Neuron (in vitro differentiated cells): Measurements from ENCODE around the gene AFDN.

Experiments used
- H2AFZ ChIP-seq: one replicate; pipeline ENCODE4 v1.6.1; 2013; ENCODE audit warnings: low read depth, mild to moderate bottlenecking, inconsistent platforms, low read length, moderate library complexity
- H3K27me3 ChIP-seq: one replicate; pipeline ENCODE4 v1.6.1; 2013; ENCODE audit warnings: low read length; ENCODE audit not compliant: insufficient read depth
- H3K36me3 ChIP-seq: one replicate; pipeline ENCODE4 v1.6.1; 2013; ENCODE audit warnings: low read length; ENCODE audit not compliant: insufficient read depth
- H3K4me1 ChIP-seq: one replicate; pipeline ENCODE4 v1.6.1; 2013; ENCODE audit warnings: low read length; ENCODE audit not compliant: insufficient read depth
- H3K4me3 ChIP-seq: 2 replicates; pipeline ENCODE4 v1.5.1; 2013; ENCODE audit warnings: mild to moderate bottlenecking, low read length, moderate library complexity
- H3K9me3 ChIP-seq: one replicate; pipeline ENCODE4 v1.6.1; 2013; ENCODE audit warnings: low read length

The AFDN gene

GRCh38 chr6:168015009-168015408, 188.3 kb downstream of the AFDN start:
- H3K4me1 ChIP-seq: no peaks in the 10 kb centered on the region
- H3K27me3 ChIP-seq: no peaks in the 10 kb centered on the region
- H2AFZ ChIP-seq: no peak overlapping the region
- no peaks in the 10 kb centered on the region for H3K36me3 ChIP-seq
- no peak overlapping the region for H3K4me3 ChIP-seq
- peaks cover 10% of the 10 kb centered on the region for H3K9me3 ChIP-seq

DNA sequence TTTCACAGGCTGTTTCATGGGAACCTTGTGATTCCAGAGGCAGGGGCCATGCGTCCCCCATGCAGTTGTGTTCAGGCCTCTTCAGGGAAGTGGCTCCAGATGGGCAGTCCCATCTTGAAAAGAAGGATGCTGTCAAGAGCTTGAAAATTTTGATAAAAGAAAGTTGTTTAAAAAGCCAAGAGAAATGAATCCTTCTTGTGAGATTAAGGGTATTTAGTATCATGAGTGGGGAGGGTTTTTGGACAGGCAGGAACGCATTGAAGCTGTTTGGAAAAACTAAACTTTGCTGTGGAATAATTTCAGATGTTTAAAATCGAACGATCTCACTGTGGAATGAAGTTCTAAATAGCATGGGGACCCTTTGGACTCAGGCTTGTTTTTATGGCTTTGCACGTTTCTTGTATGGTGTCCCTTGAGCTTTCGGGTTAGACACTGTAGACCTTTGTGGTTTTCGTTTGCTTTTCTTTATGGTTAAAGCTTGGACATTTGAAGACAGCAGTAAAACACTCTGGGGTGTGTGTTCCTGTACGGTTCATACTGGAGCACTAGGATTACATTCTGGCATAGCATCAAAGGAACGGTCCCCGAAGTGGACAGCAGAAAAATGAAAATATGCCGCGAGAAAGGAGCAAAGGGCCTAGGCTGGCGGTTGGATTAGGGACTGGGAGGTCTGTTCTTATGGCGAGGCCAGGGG, 188.9 kb downstream of the AFDN start:
- H3K4me3 ChIP-seq: no peak overlapping the region
- peaks cover 10% of the 10 kb centered on the region for H3K9me3 ChIP-seq
- H3K27me3 ChIP-seq: no peaks in the 10 kb centered on the region
- no peak overlapping the region for H2AFZ ChIP-seq
- no peaks in the 10 kb centered on the region for H3K36me3 ChIP-seq
- H3K4me1 ChIP-seq: no peaks in the 10 kb centered on the region

DNA sequence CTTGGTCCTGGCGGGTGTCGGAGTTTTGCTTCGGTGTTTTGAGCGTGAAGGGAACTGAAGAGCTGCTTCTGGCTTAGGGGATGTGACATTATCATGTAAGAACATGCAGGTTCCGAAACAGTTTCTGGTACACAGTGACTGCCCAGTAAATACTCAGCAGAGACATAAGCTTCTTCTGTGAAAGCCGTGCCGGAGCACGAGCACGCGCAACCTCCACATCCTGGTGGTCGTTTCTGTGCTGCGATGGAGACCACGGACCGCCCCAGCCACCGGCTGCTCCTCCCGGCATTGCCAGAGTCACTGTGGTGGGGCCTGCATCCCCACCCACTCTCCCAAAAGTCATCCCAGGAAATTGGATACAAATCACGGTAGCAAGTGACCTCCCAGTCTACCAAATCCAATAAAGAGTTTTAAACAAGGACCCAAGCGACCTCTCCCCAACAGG, 189.5 kb downstream of the AFDN start:
- Histone ChIP-seq H3K36me3 (no peaks in the 10 kb centered on the region), H3K27me3 (no peaks in the 10 kb centered on the region), H2AFZ (no peak overlapping the region), H3K4me3 (no peak overlapping the region), H3K9me3 (peaks cover 10% of the 10 kb centered on the region), H3K4me1 (no peaks in the 10 kb centered on the region)

GRCh38 chr6:168016721-168017525, 190.2 kb downstream of the AFDN start:
- H3K36me3 ChIP-seq: no peaks in the 10 kb centered on the region
- peaks cover 10% of the 10 kb centered on the region for H3K9me3 ChIP-seq
- no peak overlapping the region for H3K4me3 ChIP-seq
- H3K27me3 ChIP-seq: no peaks in the 10 kb centered on the region
- no peak overlapping the region for H2AFZ ChIP-seq
- H3K4me1 ChIP-seq: no peaks in the 10 kb centered on the region

DNA sequence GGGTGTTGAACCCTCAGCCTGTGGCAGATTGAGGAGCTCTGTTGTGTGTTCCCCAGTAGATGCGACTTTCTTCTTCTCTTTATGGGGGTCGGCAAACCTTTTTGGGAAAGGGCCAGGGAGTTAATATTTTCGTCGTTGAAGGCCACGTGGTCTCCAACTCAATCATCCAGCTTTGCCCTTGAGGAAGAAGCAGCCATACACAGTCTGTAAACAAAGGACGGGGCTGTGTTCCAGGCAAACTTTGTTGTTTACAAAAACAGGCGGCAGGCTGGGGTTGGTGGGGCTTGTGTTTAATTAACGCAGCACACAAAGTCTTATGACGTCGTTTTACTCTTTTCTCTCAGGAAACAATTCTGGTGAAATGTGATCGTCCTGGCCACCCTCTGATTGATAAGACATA, 190.9 kb downstream of the AFDN start:
- Histone ChIP-seq H3K9me3 (peaks cover 5% of the 10 kb centered on the region), H3K4me3 (no peak overlapping the region), H2AFZ (no peak overlapping the region), H3K4me1 (no peaks in the 10 kb centered on the region), H3K36me3 (no peaks in the 10 kb centered on the region), H3K27me3 (no peaks in the 10 kb centered on the region)

DNA sequence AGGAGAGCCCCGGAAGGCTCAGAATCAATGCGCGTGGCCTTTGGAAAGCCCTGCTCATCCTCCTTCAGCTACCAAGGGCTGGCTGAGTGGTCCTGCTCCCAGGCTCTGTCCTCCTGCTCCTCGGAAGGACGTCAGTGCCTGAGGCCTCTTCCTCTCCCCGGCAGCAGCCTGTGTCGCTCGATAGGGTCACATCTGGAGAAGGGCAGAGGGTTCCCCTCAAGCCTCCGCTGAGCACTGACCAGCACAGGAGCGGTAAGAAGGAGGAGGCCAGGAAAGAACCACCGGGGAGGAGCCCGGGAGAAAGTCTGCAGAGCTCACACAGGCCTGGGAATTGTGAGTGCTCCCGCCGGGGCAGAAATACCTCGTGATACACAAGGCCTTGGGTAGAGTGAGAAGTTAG, 192.0 kb downstream of the AFDN start:
- Histone ChIP-seq H2AFZ (no peak overlapping the region), H3K4me1 (no peaks in the 10 kb centered on the region), H3K9me3 (peaks cover 5% of the 10 kb centered on the region), H3K27me3 (no peaks in the 10 kb centered on the region), H3K36me3 (no peaks in the 10 kb centered on the region), H3K4me3 (no peak overlapping the region)

GRCh38 chr6:168020242-168020641, 193.5 kb downstream of the AFDN start:
- Histone ChIP-seq H3K4me3 (no peak overlapping the region), H3K4me1 (no peaks in the 10 kb centered on the region), H2AFZ (no peak overlapping the region), H3K36me3 (no peaks in the 10 kb centered on the region), H3K9me3 (peaks cover 5% of the 10 kb centered on the region), H3K27me3 (no peaks in the 10 kb centered on the region)

GRCh38 chr6:168021581-168021980, 194.9 kb downstream of the AFDN start:
- no peaks in the 10 kb centered on the region for H3K27me3 ChIP-seq
- H3K36me3 ChIP-seq: no peaks in the 10 kb centered on the region
- H2AFZ ChIP-seq: no peak overlapping the region
- no peaks in the 10 kb centered on the region for H3K4me1 ChIP-seq
- peaks cover 8% of the 10 kb centered on the region for H3K9me3 ChIP-seq
- no peak overlapping the region for H3K4me3 ChIP-seq
